GM19397 (cell line): Measurements from ENCODE around the gene SOX5.

ENCODE experiments used
- ATAC-seq: cut with Tn5 transposase; IDR thresholded peaks from one replicate; pipeline ENCODE4 v1.9.1; 2021; ENCODE audit warnings: mild to moderate bottlenecking, moderate library complexity; ENCODE audit not compliant: unreplicated experiment

The SOX5 gene

GRCh38 chr12:23626791-23627190 lies 322.7 kb downstream of the SOX5 start:
- no peak for ATAC-seq

- ATAC-seq = no peak
These were observed 327.6 kb downstream of the SOX5 start for GRCh38 chr12:23621900-23622299.

- no peak for ATAC-seq
These were observed 330.8 kb downstream of the SOX5 start for GRCh38 chr12:23618718-23619117.

- no peak for ATAC-seq
These were observed 331.7 kb downstream of the SOX5 start for GRCh38 chr12:23617749-23618148.

- ATAC-seq = no peak
These were observed 335.2 kb downstream of the SOX5 start for GRCh38 chr12:23614280-23614679.

- ATAC-seq = no peak
These were observed 338.1 kb downstream of the SOX5 start for GRCh38 chr12:23611320-23611719.

- ATAC-seq = no peak
These were observed 348.6 kb downstream of the SOX5 start for GRCh38 chr12:23600919-23601318.

- ATAC-seq = no peak
These were observed 352.9 kb downstream of the SOX5 start for GRCh38 chr12:23596568-23596967.

GRCh38 chr12:23587833-23588559 lies 361.5 kb downstream of the SOX5 start:
- ATAC-seq = no peak

GRCh38 chr12:23585782-23586163 lies 363.7 kb downstream of the SOX5 start:
- no peak for ATAC-seq

- ATAC-seq = no peak
These were observed 364.2 kb downstream of the SOX5 start for GRCh38 chr12:23585156-23585781.

- ATAC-seq = no peak
These were observed 367.6 kb downstream of the SOX5 start for GRCh38 chr12:23581913-23582312.

GRCh38 chr12:23579257-23579656 lies 370.2 kb downstream of the SOX5 start:
- no peak for ATAC-seq

- peak; percentile 62 for ATAC-seq
These were observed 373.1 kb downstream of the SOX5 start for GRCh38 chr12:23576372-23576771.

- no peak for ATAC-seq
These were observed 380.1 kb downstream of the SOX5 start for GRCh38 chr12:23569356-23569755.

GRCh38 chr12:23566133-23566532 lies 383.3 kb downstream of the SOX5 start:
- ATAC-seq = no peak

- no peak for ATAC-seq
These were observed 384.9 kb downstream of the SOX5 start for GRCh38 chr12:23564451-23565152.

GRCh38 chr12:23561364-23562345 lies 387.8 kb downstream of the SOX5 start:
- no peak for ATAC-seq

GRCh38 chr12:23560611-23561010 lies 388.9 kb downstream of the SOX5 start:
- peak; percentile 67 for ATAC-seq

- no peak for ATAC-seq
These were observed 390.2 kb downstream of the SOX5 start for GRCh38 chr12:23559268-23559753.

- ATAC-seq = no peak
These were observed 392.8 kb downstream of the SOX5 start for GRCh38 chr12:23556661-23557060.
